IMR-90 (cell line): Measurements from ENCODE around the gene GRIA4.

ENCODE experiments used
- FOS ChIP-seq: fragments of 150-350 bp; IDR thresholded peaks from 2 replicates; pipeline ENCODE4 v1.6.1; 2016; ENCODE audit warnings: low read depth, low read length
- MAFK ChIP-seq: IDR thresholded peaks from 2 replicates; pipeline ENCODE4 v1.6.1; 2012; ENCODE audit warnings: low read depth, low read length, improper control_type of control experiment
- MXI1 ChIP-seq: IDR thresholded peaks from 2 replicates; pipeline ENCODE4 v1.6.1; 2012; ENCODE audit warnings: low read depth, mild to moderate bottlenecking, low read length, moderate library complexity, borderline replicate concordance
- NFE2L2 ChIP-seq: fragments of 150-350 bp; IDR thresholded peaks from 2 replicates; pipeline ENCODE4 v1.6.1; 2016; ENCODE audit warnings: low read depth, mild to moderate bottlenecking, low read length
- RCOR1 ChIP-seq: IDR thresholded peaks from 2 replicates; pipeline ENCODE4 v1.6.1; 2012; ENCODE audit warnings: mild to moderate bottlenecking, low read length, improper control_type of control experiment; ENCODE audit not compliant: insufficient replicate concordance
- TF ChIP-seq, protein P1 (sequence below): conservative IDR thresholded peaks from 2 replicates; pipeline ENCODE4 v1.5.1; 2012; ENCODE audit warnings: mild to moderate bottlenecking, low read depth, low read length, improper control_type of control experiment
- TF ChIP-seq, protein P2 (sequence below): fragments of 150-350 bp; IDR thresholded peaks from 2 replicates; pipeline ENCODE4 v1.6.1; 2017; ENCODE audit warnings: mild to moderate bottlenecking, antibody characterized with exemption, low read length, low read depth

DNA sequence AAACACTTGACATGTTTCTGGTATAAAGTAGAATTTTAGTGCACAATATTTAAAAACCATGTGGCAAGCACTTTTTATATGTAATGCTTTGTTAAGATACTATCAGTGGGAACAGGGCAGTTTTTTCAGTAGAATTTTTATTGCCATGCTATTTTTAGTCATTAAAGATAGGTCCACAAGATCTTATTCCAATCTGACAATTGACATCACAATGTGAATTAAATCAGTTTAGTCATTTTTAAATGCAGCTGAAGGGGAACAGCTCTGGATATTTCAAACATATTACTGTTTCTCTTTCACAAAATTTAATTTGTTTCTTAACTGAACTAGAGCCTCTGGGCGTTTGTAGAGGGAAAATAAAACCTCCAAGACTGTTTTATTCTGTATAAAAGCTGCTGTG, 218.0 kb downstream of the GRIA4 start:
- TF ChIP-seq MAFK (no peak), FOS (no peak), NFE2L2 (no peak), RCOR1 (no peak), MXI1 (no peak)
- TF ChIP-seq, protein P1, sequence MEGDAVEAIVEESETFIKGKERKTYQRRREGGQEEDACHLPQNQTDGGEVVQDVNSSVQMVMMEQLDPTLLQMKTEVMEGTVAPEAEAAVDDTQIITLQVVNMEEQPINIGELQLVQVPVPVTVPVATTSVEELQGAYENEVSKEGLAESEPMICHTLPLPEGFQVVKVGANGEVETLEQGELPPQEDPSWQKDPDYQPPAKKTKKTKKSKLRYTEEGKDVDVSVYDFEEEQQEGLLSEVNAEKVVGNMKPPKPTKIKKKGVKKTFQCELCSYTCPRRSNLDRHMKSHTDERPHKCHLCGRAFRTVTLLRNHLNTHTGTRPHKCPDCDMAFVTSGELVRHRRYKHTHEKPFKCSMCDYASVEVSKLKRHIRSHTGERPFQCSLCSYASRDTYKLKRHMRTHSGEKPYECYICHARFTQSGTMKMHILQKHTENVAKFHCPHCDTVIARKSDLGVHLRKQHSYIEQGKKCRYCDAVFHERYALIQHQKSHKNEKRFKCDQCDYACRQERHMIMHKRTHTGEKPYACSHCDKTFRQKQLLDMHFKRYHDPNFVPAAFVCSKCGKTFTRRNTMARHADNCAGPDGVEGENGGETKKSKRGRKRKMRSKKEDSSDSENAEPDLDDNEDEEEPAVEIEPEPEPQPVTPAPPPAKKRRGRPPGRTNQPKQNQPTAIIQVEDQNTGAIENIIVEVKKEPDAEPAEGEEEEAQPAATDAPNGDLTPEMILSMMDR = no peak
- TF ChIP-seq, protein P2, sequence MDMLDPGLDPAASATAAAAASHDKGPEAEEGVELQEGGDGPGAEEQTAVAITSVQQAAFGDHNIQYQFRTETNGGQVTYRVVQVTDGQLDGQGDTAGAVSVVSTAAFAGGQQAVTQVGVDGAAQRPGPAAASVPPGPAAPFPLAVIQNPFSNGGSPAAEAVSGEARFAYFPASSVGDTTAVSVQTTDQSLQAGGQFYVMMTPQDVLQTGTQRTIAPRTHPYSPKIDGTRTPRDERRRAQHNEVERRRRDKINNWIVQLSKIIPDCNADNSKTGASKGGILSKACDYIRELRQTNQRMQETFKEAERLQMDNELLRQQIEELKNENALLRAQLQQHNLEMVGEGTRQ = no peak
